ENCODE data around the gene EPN2. TPM values are rescaled to one million over a fixed set of nuclear protein-coding genes. Genes with fewer than 3 reads are reported as not detected.

EPN2 gene
- total RNA-seq, 1 donor, result 18.1 TPM

DNA sequence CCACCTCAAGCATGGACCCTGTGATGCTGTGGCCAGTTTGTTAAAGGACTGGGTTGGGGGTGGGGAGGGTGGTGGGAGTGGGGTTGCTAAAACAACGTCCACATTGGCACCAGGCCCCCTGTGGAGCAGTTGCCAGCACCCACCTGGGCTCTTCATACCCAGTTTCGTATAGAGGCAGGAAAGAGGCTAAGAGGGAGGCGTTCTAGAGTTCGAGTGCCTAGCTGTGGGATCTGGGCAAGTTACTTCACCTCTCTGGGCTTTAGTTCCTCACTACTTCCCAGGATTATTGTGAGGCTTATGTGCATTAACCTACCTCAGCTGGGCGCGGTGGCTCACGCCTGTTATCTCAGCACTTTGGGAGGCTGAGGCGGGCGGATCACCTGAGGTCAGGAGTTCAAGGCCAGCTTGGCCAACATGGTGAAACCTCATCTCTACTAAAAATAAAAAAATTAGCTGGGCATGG, 148.4 kb downstream of the EPN2 start:
- peaks cover 12% of the 10 kb centered on the region for H3K79me2 ChIP-seq (ENCODE audit: insufficient read depth, low read length)
- no peak overlapping the region for H3K4me2 ChIP-seq (ENCODE audit: insufficient read depth, low read length)
- peak; percentile 31 for DNase-seq (ENCODE audit: insufficient read length, low spot score, missing footprints)
- no peak overlapping the region for H3K27ac ChIP-seq (ENCODE audit: low read depth, low read length)
- H3K4me3 ChIP-seq (ENCODE audit: insufficient read depth, low read length), result no peak overlapping the region
- TF ChIP-seq, protein P1, sequence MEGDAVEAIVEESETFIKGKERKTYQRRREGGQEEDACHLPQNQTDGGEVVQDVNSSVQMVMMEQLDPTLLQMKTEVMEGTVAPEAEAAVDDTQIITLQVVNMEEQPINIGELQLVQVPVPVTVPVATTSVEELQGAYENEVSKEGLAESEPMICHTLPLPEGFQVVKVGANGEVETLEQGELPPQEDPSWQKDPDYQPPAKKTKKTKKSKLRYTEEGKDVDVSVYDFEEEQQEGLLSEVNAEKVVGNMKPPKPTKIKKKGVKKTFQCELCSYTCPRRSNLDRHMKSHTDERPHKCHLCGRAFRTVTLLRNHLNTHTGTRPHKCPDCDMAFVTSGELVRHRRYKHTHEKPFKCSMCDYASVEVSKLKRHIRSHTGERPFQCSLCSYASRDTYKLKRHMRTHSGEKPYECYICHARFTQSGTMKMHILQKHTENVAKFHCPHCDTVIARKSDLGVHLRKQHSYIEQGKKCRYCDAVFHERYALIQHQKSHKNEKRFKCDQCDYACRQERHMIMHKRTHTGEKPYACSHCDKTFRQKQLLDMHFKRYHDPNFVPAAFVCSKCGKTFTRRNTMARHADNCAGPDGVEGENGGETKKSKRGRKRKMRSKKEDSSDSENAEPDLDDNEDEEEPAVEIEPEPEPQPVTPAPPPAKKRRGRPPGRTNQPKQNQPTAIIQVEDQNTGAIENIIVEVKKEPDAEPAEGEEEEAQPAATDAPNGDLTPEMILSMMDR (IDR thresholded peaks at IDR 0.05; ENCODE audit: extremely low read depth, low read depth, low read length), result no peak
- H3K4me1 ChIP-seq (ENCODE audit: insufficient read depth, low read length), result peaks cover 35% of the 10 kb centered on the region
- peaks cover 11% of the 10 kb centered on the region for H4K20me1 ChIP-seq (ENCODE audit: insufficient read depth, low read length)
- no peak overlapping the region for H2AFZ ChIP-seq (ENCODE audit: low read length)
- H3K9me3 ChIP-seq (ENCODE audit: low read depth, low read length), result no peaks in the 10 kb centered on the region
- H3K27me3 ChIP-seq (ENCODE audit: insufficient read depth, low read length), result no peaks in the 10 kb centered on the region
- peaks cover 51% of the 10 kb centered on the region for H3K36me3 ChIP-seq (ENCODE audit: insufficient read depth, low read length)

Small RNAs within 50 kb of the gene (small RNA-seq; reads per million reads assigned to genes)
- gene MIR1180, result 3.3 reads per million, percentile 80 among the genes with 10 or more reads in this experiment

Other genes with a start within 250 kb of the EPN2 start
- 9.1 and 11.6 TPM in 2 replicates for gene FAM83G, start 232.6 kb upstream of the EPN2 start, total RNA-seq
- under 0.01 TPM in 1 of 2 replicates, not detected in the other for gene GRAP, start 190.4 kb upstream of the EPN2 start, total RNA-seq
- not detected in 2 replicates for gene GRAPL, start 109.8 kb upstream of the EPN2 start, total RNA-seq
- 20.6 and 21.0 TPM in 2 replicates for gene B9D1, start 125.4 kb downstream of the EPN2 start, total RNA-seq
- gene MAPK7, start 141.1 kb downstream of the EPN2 start, total RNA-seq, result 11.5 and 12.7 TPM in 2 replicates
- 3.6 and 3.8 TPM in 2 replicates for gene MFAP4, start 149.8 kb downstream of the EPN2 start, total RNA-seq
- gene RNF112, start 173.9 kb downstream of the EPN2 start, total RNA-seq, result 0.29 and 0.36 TPM in 2 replicates

Measured in osteoblast (primary cell).